IPS DF 6.9 (cell line): Measurements from ENCODE around the gene TBC1D8.

Experiments
- DNase-seq: peaks from one replicate; pipeline ENCODE4 v3.0.0-alpha.2; 2013; ENCODE audit warnings: low read depth, low spot score
- H3K27ac ChIP-seq: one replicate; pipeline ENCODE4 v1.5.1; 2013; ENCODE audit warnings: low read length, control low read depth
- H3K27me3 ChIP-seq: 2 replicates; pipeline ENCODE4 v1.6.1; 2013; ENCODE audit warnings: mild to moderate bottlenecking, low read length; ENCODE audit not compliant: control insufficient read depth, insufficient read depth
- H3K36me3 ChIP-seq: 2 replicates; pipeline ENCODE4 v1.6.1; 2013; ENCODE audit warnings: low read length; ENCODE audit not compliant: control insufficient read depth, insufficient read depth
- H3K4me1 ChIP-seq: 2 replicates; pipeline ENCODE4 v1.6.1; 2013; ENCODE audit warnings: low read length; ENCODE audit not compliant: control insufficient read depth, insufficient read depth
- H3K4me3 ChIP-seq: 2 replicates; pipeline ENCODE4 v1.5.1; 2013; ENCODE audit warnings: mild to moderate bottlenecking, low read length
- H3K9me3 ChIP-seq: 2 replicates; pipeline ENCODE4 v1.6.1; 2013; ENCODE audit warnings: low read length, inconsistent platforms; ENCODE audit not compliant: control insufficient read depth, insufficient read depth
- WGBS: extraction: QIAGEN DNeasy Blood & Tissue Kit; methylation state at CpG from one replicate; pipeline ENCODE4 v1.1.7; 2013; ENCODE audit warnings: mixed read lengths, missing lambda C conversion rate; ENCODE audit not compliant: insufficient read length, insufficient coverage; 5-methylcytosine and 5-hydroxymethylcytosine counted together

TBC1D8 gene

DNA sequence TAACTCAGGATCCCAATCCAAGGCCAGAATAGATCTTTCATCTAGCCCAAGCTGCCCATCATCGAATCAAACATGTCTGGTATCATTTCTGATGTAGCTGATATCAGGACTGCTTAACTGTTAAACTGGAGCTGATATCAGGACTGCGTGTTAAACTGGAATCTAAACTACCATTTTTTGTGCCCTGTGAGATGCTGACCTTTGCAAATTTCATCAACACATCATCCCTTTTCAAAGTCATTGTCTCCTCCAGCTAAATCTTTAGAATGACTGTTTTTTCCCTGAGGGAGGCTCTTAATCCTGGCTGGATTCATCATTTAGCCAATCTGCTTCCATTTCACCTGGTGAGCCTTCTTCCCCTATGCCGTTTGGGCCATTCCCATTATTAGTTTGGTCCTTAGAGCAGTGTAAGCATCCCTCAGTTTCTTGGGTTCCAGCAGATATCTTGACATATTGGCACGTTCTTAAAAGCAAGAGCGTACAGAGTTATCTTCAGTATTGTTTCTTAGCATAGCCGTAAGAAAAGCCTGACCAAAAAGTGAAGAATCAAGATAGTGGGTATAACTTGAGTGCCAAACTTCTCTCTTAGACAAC, 136.8 kb downstream of the TBC1D8 start:
- Histone ChIP-seq H3K27me3 (no peaks in the 10 kb centered on the region), H3K27ac (no peak overlapping the region), H3K36me3 (no peaks in the 10 kb centered on the region; the same call in 1 of the 2 replicates), H3K4me3 (no peak overlapping the region), H3K9me3 (no peaks in the 10 kb centered on the region), H3K4me1 (no peaks in the 10 kb centered on the region)
- no CpG with 5 or more reads among the region's 6 CpGs for WGBS
- no peak for DNase-seq

DNA sequence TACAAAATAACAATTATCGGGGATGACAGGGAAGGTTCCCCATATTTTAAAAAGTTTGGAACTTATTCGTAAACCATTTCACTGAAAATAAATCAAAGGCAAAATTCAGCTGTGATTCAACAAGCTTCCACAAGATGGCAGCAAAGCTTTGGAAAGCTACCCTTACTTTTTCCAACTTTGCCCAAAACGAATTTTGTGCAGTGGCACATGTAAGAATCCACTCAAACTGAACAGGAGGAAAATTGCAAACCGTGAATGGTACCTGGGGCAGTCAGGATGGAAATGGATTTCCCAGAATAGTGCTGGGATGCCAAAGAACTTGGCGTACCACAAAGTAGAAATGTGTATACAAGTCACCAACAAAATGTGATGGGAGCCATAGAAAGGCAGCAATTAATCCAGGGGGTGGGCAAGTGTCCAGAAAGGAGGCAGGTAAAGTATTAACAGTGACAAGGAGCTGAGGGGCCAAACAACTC, 138.4 kb downstream of the TBC1D8 start:
- Histone ChIP-seq H3K4me1 (no peaks in the 10 kb centered on the region), H3K27ac (no peak overlapping the region), H3K27me3 (no peaks in the 10 kb centered on the region), H3K36me3 (peaks cover 4% of the 10 kb centered on the region), H3K9me3 (no peaks in the 10 kb centered on the region), H3K4me3 (no peak overlapping the region)
- no peak for DNase-seq
- no CpG with 5 or more reads among the region's 5 CpGs for WGBS

DNA sequence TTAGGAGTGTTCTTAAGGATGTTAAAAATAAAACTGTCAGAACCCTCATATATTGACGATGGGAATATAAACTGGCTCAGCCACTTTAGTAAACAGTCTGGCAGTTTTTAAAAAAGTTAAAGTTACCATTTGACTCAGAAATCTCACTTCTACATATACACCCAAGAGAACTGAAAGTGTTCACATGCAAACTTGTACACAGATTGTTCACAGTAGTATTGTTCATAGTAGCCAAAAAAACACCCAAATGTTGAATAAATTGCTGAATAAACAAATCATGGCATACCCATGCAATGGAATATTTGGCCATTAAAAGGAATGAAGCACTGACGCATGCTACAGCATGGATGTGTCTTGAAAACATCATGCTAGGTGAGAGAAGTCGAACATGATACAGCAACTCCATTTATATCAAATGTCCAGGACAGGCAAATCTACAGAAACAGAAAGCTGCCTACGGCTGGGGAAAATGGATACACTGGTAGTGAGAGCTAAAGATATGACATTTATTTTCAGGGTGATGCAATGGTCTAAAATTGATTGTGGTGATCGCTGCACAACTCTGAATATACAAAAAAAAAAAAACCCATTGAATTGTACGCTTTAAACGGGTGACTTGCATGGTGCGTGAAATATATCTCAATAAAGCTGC, 139.0 kb downstream of the TBC1D8 start:
- Histone ChIP-seq H3K4me3 (no peak overlapping the region), H3K36me3 (peaks cover 9% of the 10 kb centered on the region), H3K27me3 (no peaks in the 10 kb centered on the region), H3K27ac (no peak overlapping the region), H3K9me3 (no peaks in the 10 kb centered on the region), H3K4me1 (no peaks in the 10 kb centered on the region)
- no peak for DNase-seq
- WGBS, result no CpG with 5 or more reads among the region's 8 CpGs

DNA sequence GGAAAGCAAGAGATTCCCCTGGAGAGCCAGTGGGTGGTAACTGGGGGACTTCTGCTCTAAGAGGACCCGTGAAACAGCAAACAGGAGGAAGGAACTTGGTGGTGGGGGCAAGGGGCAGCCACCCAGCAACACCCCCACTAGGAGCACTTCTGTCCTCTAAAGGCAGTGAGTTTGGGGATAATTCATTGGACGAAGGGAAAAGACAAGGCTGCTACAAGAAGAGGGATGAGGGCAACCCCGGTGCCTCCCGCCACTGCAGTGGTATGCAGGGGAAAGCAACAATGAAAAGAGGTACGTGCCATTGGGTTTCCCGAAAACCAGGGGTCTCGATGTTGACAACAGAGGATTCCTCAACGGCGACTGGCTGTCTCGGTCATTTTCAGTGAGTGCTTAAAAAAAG, 140.0 kb downstream of the TBC1D8 start:
- Histone ChIP-seq H3K4me3 (no peak overlapping the region), H3K36me3 (peaks cover 11% of the 10 kb centered on the region), H3K4me1 (no peaks in the 10 kb centered on the region), H3K27me3 (no peaks in the 10 kb centered on the region), H3K9me3 (no peaks in the 10 kb centered on the region), H3K27ac (no peak overlapping the region)
- no peak for DNase-seq
- WGBS, result no CpG with 5 or more reads among the region's 10 CpGs

DNA sequence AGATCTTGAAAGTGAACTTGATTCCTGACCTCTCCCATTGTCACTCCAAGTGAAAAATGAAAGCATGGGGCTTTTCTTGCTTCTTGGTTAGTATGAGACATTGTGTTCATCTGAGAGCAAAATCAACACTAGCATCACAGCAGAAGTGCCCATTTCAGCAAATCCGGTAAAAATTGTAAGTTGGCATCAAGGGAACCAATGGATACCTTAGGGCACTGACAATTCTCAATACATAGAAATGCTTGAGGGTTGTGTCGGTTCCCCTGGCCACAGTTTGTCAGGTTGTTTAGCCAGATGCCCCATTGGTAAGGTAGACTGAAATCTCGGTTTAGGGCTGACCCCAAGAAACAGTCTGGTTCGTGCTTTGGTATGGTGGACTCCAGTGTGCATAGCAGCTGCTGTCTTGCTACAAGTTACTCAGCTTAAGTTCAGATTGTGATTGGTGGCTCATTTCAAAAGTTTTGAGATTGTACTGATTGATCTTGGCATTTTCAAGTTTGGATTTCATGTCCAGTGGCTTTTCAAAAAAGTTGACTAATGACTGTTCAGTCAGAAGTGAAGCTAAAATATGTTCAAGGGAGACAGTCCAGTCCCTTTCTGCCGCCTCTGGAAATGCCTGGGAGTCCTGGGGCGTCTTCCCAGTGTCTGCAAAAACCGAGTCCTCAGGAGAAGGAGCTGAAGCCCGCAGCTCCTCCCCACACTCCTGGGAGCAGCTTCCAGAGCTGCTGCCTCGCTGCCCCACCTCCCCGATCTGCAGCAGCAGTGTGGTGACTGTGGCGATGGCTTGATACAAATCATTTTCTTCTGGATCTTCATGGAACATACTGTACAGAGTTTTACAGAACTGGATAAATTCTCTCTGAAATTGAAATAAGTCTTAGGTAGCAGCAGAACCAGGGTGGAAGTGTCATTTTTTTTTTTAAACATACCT, 143.5 kb downstream of the TBC1D8 start:
- no peak overlapping the region for H3K27ac ChIP-seq
- H3K27me3 ChIP-seq, result no peaks in the 10 kb centered on the region
- H3K9me3 ChIP-seq, result no peaks in the 10 kb centered on the region
- no CpG with 5 or more reads among the region's 11 CpGs for WGBS
- no peak for DNase-seq
- no peaks in the 10 kb centered on the region for H3K4me1 ChIP-seq
- H3K36me3 ChIP-seq, result peaks cover 36% of the 10 kb centered on the region
- no peak overlapping the region for H3K4me3 ChIP-seq

DNA sequence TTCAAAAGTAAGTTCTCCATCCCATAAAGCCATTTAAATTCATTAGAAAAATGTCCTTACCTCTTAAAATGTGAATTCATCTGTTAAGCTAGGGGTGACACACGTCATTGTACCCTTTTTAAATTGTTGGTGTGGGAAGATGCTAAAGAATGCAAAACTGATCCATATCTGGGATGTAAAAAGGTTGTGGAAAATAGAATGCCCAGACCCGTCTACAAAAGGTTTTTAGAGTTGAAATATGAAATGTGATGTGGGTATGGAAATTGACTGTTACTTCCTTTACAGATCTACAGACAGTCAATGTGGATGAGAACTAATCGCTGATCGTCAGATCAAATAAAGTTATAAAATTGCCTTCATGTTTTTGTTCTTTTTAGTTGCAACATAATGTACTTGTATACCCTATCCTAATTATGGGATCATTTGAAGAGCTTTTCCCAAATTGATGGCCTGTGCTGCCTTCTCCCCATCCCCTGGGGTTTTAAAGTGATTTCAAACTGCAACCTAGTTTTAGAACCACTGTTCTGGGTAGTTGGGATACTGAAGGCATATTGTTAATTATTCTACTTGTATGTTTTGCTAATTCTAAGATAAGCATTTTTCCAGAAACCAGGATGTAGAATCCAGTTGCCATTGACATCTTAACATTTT, 145.0 kb downstream of the TBC1D8 start:
- Histone ChIP-seq H3K27me3 (no peaks in the 10 kb centered on the region), H3K9me3 (no peaks in the 10 kb centered on the region), H3K4me3 (no peak overlapping the region), H3K27ac (no peak overlapping the region), H3K36me3 (peaks cover 36% of the 10 kb centered on the region), H3K4me1 (no peaks in the 10 kb centered on the region)
- no peak for DNase-seq
- no CpG with 5 or more reads among the region's 4 CpGs for WGBS

DNA sequence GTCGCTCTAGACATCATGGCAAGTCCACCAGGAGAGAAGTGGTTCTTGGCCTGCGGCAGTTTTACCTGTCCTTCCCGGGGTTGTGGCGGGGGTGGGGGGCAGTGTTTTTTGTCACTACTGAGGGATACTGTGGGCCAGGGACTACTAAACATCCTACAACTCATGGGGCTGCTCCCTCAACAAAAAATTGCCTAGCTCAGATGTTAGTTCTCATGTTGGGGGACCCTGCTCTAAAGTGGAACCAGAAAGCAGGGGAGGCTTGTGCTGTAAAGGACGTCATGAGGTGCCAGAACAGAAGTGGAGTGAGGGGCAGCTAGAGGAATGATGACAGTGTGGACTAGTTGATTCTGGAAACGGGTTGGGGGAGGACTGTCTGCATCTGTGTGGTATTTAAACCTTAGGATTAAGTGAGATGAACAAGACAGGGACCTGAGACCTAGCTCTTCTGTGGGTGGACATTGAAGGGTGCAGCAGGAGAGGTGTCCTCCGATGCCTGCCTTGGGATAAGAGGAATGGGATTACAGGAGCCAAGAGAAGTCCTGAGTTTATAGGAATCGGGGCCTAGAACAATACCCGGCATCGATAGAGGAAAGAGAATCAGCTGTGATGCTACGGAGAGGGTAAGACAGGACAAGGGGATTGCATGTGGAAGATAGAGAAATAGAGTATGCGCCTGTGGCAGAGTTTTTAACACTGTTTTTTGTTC, 146.4 kb downstream of the TBC1D8 start:
- no peak overlapping the region for H3K27ac ChIP-seq
- H3K4me3 ChIP-seq, result no peak overlapping the region
- no peaks in the 10 kb centered on the region for H3K27me3 ChIP-seq
- peaks cover 36% of the 10 kb centered on the region for H3K36me3 ChIP-seq
- no peak for DNase-seq
- H3K9me3 ChIP-seq, result no peaks in the 10 kb centered on the region
- no peaks in the 10 kb centered on the region for H3K4me1 ChIP-seq
- no CpG with 5 or more reads among the region's 12 CpGs for WGBS

DNA sequence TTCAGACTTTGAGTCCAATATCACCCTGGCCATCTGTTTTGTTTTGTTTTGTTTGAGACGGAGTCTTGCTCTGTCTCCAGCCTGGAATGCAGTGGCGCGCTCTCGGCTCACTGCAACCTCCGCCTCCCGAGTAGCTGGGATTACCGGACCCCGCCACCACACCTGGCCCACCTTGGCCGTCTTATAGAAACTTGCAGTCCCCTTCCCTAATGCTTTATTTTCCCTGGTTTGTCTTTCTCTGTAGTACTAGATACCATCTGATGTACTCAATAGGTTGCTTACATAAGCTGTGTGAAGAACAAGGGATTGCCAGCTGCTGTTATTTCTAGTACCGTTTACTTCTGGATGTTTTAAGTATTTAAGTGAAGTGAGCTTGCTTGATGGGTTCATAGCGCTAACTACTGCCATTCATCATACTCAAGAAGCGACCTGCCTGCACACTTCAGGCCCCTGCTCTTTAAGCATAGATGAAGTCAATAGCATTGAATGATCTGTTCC, 147.9 kb downstream of the TBC1D8 start:
- Histone ChIP-seq H3K4me1 (no peaks in the 10 kb centered on the region), H3K27me3 (no peaks in the 10 kb centered on the region), H3K4me3 (peak overlapping the region; percentile 71), H3K9me3 (no peaks in the 10 kb centered on the region), H3K27ac (no peak overlapping the region), H3K36me3 (peaks cover 36% of the 10 kb centered on the region)
- no peak for DNase-seq
- WGBS, result no CpG with 5 or more reads among the region's 12 CpGs

DNA sequence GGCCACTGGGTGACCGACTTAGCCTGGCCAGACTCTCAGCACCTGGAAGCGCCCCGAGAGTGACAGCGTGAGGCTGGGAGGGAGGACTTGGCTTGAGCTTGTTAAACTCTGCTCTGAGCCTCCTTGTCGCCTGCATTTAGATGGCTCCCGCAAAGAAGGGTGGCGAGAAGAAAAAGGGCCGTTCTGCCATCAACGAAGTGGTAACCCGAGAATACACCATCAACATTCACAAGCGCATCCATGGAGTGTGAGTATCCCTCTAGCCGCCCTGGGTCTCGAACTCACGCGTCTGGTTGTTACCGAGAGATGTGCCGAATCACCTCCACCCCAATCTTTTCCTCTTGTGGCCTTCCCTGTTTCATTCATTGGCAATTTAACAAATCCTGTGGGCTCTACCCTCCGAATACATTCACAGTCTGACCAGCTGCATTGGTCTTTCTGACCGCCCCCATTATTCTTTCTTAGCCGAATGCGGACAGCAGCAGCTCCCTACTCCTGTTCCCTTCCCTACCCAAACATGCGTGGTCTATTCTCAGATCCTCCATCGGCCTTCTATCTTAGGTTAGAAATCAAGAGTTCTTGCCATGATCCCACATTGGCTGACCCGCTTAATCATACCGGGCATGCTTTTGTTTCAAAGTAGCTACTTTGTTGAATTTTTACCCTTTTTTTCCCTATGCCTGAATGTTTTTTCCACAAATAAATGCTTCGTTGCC, 148.5 kb downstream of the TBC1D8 start:
- WGBS, result no CpG with 5 or more reads among the region's 26 CpGs
- no peaks in the 10 kb centered on the region for H3K4me1 ChIP-seq

More for the DNA sequence above, 148.5 kb downstream of the TBC1D8 start:
- peaks cover 32% of the 10 kb centered on the region for H3K36me3 ChIP-seq
- peak overlapping the region; percentile 71 for H3K4me3 ChIP-seq
- H3K27ac ChIP-seq, result no peak overlapping the region
- no peaks in the 10 kb centered on the region for H3K27me3 ChIP-seq
- no peak for DNase-seq
- no peaks in the 10 kb centered on the region for H3K9me3 ChIP-seq
